Neural progenitor cell (in vitro differentiated cells): Measurements from ENCODE around the gene GLP1R. TPM values are rescaled to one million over a fixed set of nuclear protein-coding genes. Genes with fewer than 3 reads are reported as not detected.

ENCODE experiments used
- DNase-seq: peaks from one replicate; pipeline ENCODE4 v3.0.0-alpha.2; 2016; ENCODE audit warnings: low spot score
- H2AFZ ChIP-seq: fragments of 200-600 bp; sonication (generic); replicated peaks from 2 replicates; pipeline ENCODE4 v1.6.1; 2016; ENCODE audit warnings: antibody characterized with exemption
- H3F3A ChIP-seq: fragments of 200-600 bp; sonication (generic); 2 replicates; pipeline ENCODE4 v1.6.1; 2016; ENCODE audit warnings: antibody characterized with exemption, low read depth
- H3K27ac ChIP-seq: fragments of 200-600 bp; sonication (generic); 2 replicates; pipeline ENCODE4 v1.5.1; 2016; ENCODE audit warnings: mild to moderate bottlenecking
- H3K27me3 ChIP-seq: fragments of 200-600 bp; sonication (generic); 2 replicates; pipeline ENCODE4 v1.6.1; 2016; ENCODE audit warnings: mild to moderate bottlenecking, moderate library complexity
- H3K36me3 ChIP-seq: fragments of 200-600 bp; sonication (generic); 2 replicates; pipeline ENCODE4 v1.5.1; 2016
- H3K4me1 ChIP-seq: fragments of 200-600 bp; sonication (generic); 2 replicates; pipeline ENCODE4 v1.6.1; 2016; ENCODE audit warnings: mixed run types
- H3K4me2 ChIP-seq: fragments of 200-600 bp; sonication (generic); 2 replicates; pipeline ENCODE4 v1.6.1; 2016
- H3K4me3 ChIP-seq: fragments of 200-600 bp; sonication (generic); 2 replicates; pipeline ENCODE4 v1.5.1; 2016
- H3K79me2 ChIP-seq: fragments of 200-600 bp; sonication (generic); 2 replicates; pipeline ENCODE4 v1.6.1; 2016; ENCODE audit warnings: low read depth
- H3K9ac ChIP-seq: fragments of 200-600 bp; sonication (generic); 2 replicates; pipeline ENCODE4 v1.6.1; 2016
- H3K9me3 ChIP-seq: fragments of 200-600 bp; sonication (generic); 2 replicates; pipeline ENCODE4 v1.5.1; 2016; ENCODE audit warnings: low read depth
- H4K20me1 ChIP-seq: fragments of 200-600 bp; sonication (generic); 2 replicates; pipeline ENCODE4 v1.6.1; 2016; ENCODE audit warnings: low read depth
- H3K27ac Mint-ChIP-seq: 3 replicates; pipeline ENCODE4 v1.8.0; 2021; ENCODE audit warnings: mixed read lengths
- H3K27me3 Mint-ChIP-seq: 2 replicates; pipeline ENCODE4 v1.8.0; 2022; ENCODE audit warnings: low read depth, mild to moderate bottlenecking, inconsistent platforms, moderate library complexity, mixed read lengths; ENCODE audit not compliant: insufficient read depth
- H3K36me3 Mint-ChIP-seq: 3 replicates; pipeline ENCODE4 v1.8.0; 2021; ENCODE audit warnings: mixed read lengths
- H3K4me1 Mint-ChIP-seq: 3 replicates; pipeline ENCODE4 v1.8.0; 2021; ENCODE audit warnings: mixed read lengths
- H3K4me3 Mint-ChIP-seq: 3 replicates; pipeline ENCODE4 v1.8.0; 2021; ENCODE audit warnings: mild to moderate bottlenecking, moderate library complexity, mixed read lengths
- H3K9me3 Mint-ChIP-seq: 3 replicates; pipeline ENCODE4 v1.8.0; 2020; ENCODE audit warnings: mixed read lengths
- CTCF ChIP-seq: fragments of 200-600 bp; sonication (generic); IDR thresholded peaks from 2 replicates; pipeline ENCODE4 v1.5.1; 2017; ENCODE audit warnings: antibody characterized with exemption, mild to moderate bottlenecking
- EZH2 ChIP-seq: fragments of 200-600 bp; sonication (generic); IDR thresholded peaks from 2 replicates; pipeline ENCODE4 v1.6.1; 2017; ENCODE audit warnings: antibody characterized with exemption, mild to moderate bottlenecking, moderate library complexity
- EZH2phosphoT487 ChIP-seq: fragments of 200-600 bp; sonication (generic); IDR thresholded peaks from 2 replicates; pipeline ENCODE4 v1.6.1; 2017; ENCODE audit warnings: antibody characterized with exemption
- total RNA-seq: library from RNA; depleted of rRNA; stranded (reverse); fragments of >200 nt; gene quantifications from 2 replicates; pipeline ENCODE4 v1.2.3, GENCODE V29; 2015; ENCODE audit warnings: low replicate concordance

GLP1R gene
- total RNA-seq, 1 donor from 2014 or later = 0.82 TPM

- no peak overlapping the region for H3K4me3 ChIP-seq
- no peak overlapping the region for H3K9ac ChIP-seq
- H3K36me3 ChIP-seq = no peaks in the 10 kb centered on the region
- peaks cover 15% of the 10 kb centered on the region for H3F3A ChIP-seq
- no peaks in the 10 kb centered on the region for H3K9me3 ChIP-seq
- peaks cover 32% of the 10 kb centered on the region for H3K4me1 Mint-ChIP-seq
- peaks cover 17% of the 10 kb centered on the region for H3K4me1 ChIP-seq
- no peak overlapping the region for H3K4me2 ChIP-seq
- no peaks in the 10 kb centered on the region for H3K79me2 ChIP-seq
- no peak overlapping the region for H2AFZ ChIP-seq
- H3K9me3 Mint-ChIP-seq = no peaks in the 10 kb centered on the region
- H3K36me3 Mint-ChIP-seq = no peaks in the 10 kb centered on the region
- TF ChIP-seq EZH2phosphoT487 (no peak), EZH2 (no peak)
- H3K27me3 Mint-ChIP-seq = peaks cover 13% of the 10 kb centered on the region
- no peaks in the 10 kb centered on the region for H3K27me3 ChIP-seq
- no peak overlapping the region for H3K27ac ChIP-seq
- H3K27ac Mint-ChIP-seq = peak overlapping the region; percentile 27
- peak; percentile 21 for DNase-seq
- no peak overlapping the region for H3K4me3 Mint-ChIP-seq
- H4K20me1 ChIP-seq = peaks cover 21% of the 10 kb centered on the region
Measured at GRCh38 chr6:39085129-39085797, 36.7 kb downstream of the GLP1R start.

- Histone ChIP-seq H3K36me3 (no peaks in the 10 kb centered on the region), H3K27me3 (no peaks in the 10 kb centered on the region), H3K27ac (no peak overlapping the region), H3K4me2 (no peak overlapping the region), H3K9me3 (no peaks in the 10 kb centered on the region), H3K4me3 (no peak overlapping the region), H3K79me2 (no peaks in the 10 kb centered on the region), H3K9ac (no peak overlapping the region), H4K20me1 (peaks cover 27% of the 10 kb centered on the region), H3F3A (peaks cover 15% of the 10 kb centered on the region), H2AFZ (no peak overlapping the region), H3K4me1 (peaks cover 21% of the 10 kb centered on the region)
- Mint-ChIP-seq H3K9me3 (no peaks in the 10 kb centered on the region), H3K27ac (no peak overlapping the region), H3K27me3 (peaks cover 13% of the 10 kb centered on the region), H3K4me3 (no peak overlapping the region), H3K36me3 (no peaks in the 10 kb centered on the region), H3K4me1 (peaks cover 32% of the 10 kb centered on the region)
- DNase-seq = no peak
- TF ChIP-seq EZH2phosphoT487 (no peak), CTCF (no peak), EZH2 (no peak)
Measured at GRCh38 chr6:39086294-39086693, 37.7 kb downstream of the GLP1R start.

- no peaks in the 10 kb centered on the region for H3K9me3 Mint-ChIP-seq
Measured at GRCh38 chr6:39086711-39087110, 38.1 kb downstream of the GLP1R start.

More at GRCh38 chr6:39086711-39087110, 38.1 kb downstream of the GLP1R start:
- peak overlapping the region; percentile 19 for H3K27ac Mint-ChIP-seq
- Histone ChIP-seq H3K79me2 (no peaks in the 10 kb centered on the region), H3K9ac (no peak overlapping the region), H3K4me3 (no peak overlapping the region), H3F3A (peaks cover 15% of the 10 kb centered on the region), H3K4me1 (peaks cover 23% of the 10 kb centered on the region), H2AFZ (no peak overlapping the region), H3K4me2 (no peak overlapping the region), H4K20me1 (peaks cover 29% of the 10 kb centered on the region), H3K9me3 (no peaks in the 10 kb centered on the region), H3K27ac (no peak overlapping the region), H3K27me3 (no peaks in the 10 kb centered on the region), H3K36me3 (no peaks in the 10 kb centered on the region)
- no peak overlapping the region for H3K4me3 Mint-ChIP-seq
- H3K36me3 Mint-ChIP-seq = no peaks in the 10 kb centered on the region
- DNase-seq = no peak
- H3K27me3 Mint-ChIP-seq = peaks cover 13% of the 10 kb centered on the region
- TF ChIP-seq EZH2phosphoT487 (no peak), EZH2 (no peak), CTCF (no peak)
- H3K4me1 Mint-ChIP-seq = peaks cover 34% of the 10 kb centered on the region
